HG02571 (cell line): ENCODE results near the gene MYLIP.

ENCODE experiments used
- ATAC-seq: cut with Tn5 transposase; IDR thresholded peaks from one replicate; pipeline ENCODE4 v1.9.1; 2021; ENCODE audit warnings: mild to moderate bottlenecking, moderate library complexity; ENCODE audit not compliant: unreplicated experiment

MYLIP gene

DNA sequence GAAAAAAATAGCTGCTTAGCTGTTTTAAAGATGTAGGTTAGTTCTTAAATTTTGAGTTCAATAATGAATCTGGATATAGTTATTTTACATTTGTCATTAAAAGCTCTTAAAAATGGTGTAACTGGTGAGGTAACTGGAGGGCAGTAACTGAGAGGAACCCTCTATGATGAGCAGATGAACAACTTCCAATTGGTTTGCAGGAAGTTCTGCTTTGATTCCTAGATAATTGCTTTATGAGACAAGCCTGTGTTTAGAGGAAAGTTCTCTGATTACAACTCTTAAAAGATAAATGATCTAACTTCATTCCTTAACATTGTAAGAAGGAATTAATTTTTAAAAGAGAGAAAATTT lies 8.5 kb downstream of the MYLIP start:
- ATAC-seq: no peak

DNA sequence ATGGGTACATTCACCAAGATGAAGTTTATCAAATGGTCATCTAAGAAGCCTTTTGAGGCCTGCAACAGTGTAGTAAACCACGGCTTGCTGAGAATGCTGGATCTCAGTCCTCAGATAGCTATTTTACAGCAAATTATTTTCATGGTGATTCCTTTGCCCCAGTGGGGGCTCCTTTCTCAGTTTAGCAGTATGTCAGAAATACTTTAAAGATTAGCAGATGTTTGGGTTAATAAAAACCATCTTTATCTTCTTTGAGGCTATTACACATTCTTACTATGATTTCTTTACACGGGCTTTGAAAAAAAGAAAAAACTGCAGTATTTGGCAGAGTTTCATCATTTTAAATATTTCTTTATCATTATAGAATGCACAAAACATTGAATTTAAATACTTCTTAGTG lies 10.7 kb downstream of the MYLIP start:
- ATAC-seq: no peak

DNA sequence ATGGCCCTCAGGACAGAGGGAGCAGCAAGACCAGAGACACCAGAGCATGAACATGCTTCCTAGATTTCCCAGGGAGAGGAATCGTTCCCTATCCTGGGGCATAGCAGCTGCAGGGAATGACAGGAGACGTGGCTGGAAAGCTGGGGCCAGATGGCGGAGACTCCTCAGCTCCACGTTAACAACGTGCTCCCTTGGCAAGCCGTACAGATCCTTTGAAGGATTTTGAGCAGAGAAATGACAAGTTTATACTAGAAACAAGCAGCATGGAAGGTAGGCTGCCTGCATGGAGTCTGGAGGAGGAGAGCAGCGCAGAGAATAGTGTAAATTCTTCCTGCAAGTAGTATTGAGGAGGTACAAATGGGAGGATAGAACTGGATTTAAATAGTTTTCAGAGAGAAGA lies 11.7 kb downstream of the MYLIP start:
- no peak for ATAC-seq

DNA sequence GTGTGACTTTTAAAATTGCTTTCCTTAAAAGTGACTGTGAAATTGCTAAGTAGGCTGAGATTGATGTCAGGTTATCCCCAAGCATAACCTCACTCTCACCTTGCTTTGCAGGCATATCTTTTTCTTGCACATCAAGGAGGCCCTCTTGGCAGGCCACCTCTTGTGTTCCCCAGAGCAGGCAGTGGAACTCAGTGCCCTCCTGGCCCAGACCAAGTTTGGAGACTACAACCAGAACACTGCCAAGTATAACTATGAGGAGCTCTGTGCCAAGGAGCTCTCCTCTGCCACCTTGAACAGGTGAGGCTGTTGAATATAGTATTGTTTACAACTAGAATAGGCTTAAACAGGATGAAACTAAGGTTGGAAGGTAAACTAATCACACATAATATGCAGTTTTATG lies 12.6 kb downstream of the MYLIP start:
- no peak for ATAC-seq

DNA sequence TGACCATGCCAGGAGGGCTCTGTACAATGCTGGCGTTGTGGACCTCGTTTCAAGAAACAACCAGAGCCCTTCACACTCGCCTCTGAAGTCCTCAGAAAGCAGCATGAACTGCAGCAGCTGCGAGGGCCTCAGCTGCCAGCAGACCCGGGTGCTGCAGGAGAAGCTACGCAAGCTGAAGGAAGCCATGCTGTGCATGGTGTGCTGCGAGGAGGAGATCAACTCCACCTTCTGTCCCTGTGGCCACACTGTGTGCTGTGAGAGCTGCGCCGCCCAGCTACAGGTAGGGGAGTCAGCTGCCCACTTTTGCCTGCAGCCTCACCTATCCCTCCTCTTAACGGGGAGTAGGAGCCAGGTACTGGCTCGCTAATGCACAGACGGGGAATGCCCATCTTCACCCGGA lies 16.2 kb downstream of the MYLIP start:
- ATAC-seq: no peak

DNA sequence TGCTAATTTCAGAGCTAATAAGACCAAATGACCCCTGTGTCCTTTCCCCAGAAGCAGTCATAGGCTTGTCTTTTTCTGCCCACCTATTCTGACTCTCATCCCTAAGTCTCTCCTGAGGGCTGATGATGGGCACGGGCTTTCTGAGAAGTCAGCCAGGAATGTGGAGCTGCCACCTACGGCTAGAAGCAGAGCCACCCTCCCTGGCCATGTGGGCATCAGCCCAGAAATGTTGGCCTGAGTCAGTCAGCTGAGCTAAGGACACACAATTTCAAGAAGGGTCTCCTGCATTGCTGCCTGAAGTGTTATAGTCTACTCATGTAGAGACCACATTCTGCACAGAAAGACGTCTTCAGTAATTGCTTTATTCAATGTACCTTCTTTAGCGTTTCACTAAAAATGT lies 17.1 kb downstream of the MYLIP start:
- ATAC-seq: no peak

DNA sequence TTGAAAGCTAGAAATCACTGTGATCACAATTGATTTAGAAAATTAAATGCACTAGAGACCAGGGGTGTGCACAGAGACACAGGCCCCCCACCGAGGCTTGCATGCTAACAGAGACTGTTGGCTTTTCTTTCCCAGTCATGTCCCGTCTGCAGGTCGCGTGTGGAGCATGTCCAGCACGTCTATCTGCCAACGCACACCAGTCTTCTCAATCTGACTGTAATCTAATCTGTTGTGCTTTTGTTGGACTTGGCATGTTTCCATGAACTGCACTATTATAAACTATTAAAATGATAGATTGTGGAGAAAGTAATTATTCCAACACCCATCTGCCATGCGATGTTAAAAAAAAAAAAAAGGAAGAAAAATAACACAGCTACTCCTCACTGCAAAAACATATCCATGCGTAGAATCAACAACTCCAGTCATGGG lies 17.7 kb downstream of the MYLIP start:
- no peak for ATAC-seq

DNA sequence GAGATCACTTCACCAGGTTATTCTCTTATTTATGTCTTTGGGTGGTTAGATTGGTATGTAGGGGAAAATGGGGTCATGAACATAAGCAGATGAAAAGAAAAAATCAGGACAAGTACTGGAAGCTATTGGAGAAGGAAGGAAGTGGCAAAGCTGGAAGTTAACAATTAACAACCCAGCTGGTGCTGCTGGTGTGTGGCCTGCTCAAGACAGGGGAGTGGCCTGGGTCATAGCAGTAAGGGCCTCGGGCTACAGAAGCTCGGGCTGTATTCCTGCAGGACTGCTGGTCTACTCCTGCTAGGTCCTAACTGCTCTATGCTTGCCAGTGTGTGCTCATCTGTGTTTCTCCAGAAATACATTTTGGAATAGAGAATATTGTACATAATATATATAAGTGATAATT lies 19.6 kb downstream of the MYLIP start:
- ATAC-seq: no peak

DNA sequence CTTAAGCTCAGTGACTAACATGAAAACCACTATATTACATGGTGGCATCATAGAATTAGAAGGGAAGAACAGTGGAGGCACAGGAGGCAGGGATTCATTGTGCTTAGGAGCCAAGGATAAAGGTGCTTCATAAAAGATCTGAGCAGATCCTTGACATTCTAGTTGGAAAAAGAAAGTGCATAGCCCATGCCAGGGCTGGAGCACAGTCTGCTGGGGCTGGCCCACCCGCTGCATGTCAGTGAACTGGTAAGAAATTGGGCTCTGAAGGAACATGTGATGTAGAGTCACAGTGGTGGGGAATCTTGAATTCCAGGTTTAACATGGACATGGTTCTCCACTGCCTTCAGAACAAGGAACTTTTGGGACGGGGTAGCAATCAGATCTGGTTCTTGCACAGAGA lies 20.4 kb downstream of the MYLIP start:
- no peak for ATAC-seq

DNA sequence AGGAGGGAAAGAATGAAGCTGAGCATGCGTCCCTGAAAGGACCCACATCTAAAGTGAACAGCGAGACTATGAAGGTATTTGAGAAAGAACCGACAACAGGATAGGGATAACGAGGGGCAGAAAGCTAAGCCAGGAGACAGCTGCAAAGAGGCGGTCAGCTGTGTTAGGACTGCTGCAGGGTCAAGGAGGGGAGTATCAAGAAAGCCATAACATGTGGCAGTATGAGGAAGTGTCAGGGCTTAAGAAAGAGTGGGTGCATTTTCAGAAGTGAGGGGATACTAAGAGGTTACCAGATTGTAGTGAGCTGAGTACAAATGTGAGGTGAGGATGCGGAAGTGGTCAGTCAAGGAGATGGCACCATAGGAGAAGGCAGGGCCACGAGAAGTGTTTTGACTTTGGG lies 21.2 kb downstream of the MYLIP start:
- ATAC-seq: no peak

DNA sequence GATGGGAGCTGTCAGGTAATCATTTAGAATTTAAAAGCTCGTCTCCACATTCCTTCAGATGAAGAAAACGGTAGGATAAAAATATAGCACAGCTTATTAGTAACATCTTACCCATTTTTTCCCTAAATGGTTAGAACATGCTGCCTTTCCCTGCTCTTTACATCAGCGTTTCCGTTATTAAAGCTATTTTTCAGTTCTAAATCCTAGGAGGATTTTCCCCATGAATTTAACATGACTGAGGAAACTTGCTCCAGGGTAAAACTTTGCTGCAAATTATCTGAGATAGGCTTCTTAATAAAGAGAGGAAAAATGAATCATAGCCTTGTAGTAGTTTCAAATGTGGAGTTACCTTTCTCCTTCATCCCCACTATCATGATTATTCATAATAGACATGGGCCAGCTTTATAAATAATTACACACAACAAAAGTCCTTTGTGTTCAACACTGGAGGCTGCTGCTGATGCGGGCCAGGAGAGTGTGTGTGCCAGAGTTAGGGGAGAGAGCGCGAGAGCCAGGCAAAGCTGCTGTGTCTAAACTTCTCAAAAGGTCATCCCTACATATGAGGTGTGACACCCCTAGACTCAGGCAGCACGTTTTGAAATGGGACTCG lies 24.4 kb downstream of the MYLIP start:
- ATAC-seq: no peak

DNA sequence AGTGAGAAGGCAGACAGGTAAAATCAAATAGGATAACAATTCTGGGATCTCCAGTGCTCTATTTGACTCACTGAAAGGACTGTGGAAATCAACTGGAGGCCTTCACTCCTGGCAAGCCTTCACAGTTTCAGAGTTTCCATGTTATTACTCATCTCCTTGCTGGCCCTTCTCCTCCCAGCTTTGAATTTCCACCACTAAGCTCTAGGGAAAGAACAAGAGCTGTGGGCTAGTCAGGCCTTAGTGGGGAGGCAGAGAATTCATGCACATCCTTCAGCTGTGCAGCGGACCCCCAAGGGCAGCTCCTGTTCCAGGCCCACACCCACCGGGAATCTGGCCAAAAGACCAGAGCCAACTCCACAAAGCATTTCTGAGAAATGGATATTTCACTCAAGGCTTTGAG lies 26.0 kb downstream of the MYLIP start:
- no peak for ATAC-seq

DNA sequence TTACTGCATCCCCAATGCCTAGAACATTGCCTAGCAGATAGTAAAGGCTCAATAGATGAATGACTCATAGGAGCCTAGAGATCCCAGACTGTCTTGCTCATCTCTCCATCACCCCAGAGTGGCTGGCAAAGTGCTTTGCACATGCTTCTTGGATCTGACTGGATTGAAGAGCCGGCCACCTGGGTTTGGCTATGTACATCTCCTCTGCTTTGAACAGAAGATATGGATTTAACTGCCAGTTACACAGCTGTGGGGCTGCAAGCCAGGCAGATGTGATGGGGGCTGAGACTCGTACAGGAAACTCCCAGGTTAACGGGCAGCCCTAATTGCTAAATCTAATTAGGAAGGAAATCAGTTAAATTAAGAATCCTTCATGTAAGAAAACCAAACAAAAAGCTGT lies 28.6 kb downstream of the MYLIP start:
- no peak for ATAC-seq

DNA sequence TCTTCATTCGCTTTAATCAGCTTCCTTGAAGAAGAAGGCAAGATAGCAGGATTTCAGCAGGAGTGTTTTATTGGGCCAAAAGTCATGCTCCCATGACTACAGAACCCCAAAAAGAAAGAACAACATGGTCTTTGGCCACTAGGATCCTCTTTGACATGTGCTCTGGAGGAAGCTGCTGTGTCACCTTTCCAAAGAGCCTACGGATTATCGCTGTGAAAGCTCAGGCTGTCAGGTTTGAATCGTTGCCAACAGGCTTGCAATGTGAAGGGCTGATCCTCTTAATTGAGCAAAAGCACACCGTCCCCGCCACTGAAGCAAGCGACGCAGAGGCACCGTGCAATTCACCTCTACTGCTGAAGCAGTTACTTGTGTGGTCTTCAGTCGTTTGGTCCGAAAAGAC lies 29.0 kb downstream of the MYLIP start:
- ATAC-seq: no peak

DNA sequence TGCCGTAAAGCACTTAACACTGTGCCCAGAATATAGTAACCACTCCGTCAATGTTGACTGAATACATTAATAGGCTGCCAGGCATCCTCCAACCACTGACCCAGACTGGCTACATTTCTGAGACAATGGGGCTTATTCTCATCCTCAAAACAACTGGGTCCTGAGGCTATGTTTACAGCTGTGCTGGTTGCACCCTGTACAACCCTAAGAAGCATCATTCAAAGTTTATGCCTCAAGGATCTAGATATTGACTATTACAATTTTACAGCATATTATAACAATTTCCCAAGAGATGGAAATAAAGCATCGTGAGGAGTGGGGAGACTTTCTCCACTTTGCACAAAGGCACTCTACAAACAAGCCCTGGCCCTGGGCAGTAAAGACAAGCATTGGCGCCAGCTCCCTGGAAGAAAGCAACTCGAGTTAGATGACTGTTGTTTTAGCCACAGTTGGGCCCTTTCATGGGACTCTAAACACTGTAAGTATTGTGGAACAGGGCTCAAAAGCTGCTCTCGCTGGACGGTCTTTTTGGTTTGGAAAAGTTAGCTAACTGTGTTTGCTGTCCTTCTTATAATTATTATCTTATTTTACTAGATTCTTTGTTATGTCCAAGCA lies 30.2 kb downstream of the MYLIP start:
- ATAC-seq: no peak

DNA sequence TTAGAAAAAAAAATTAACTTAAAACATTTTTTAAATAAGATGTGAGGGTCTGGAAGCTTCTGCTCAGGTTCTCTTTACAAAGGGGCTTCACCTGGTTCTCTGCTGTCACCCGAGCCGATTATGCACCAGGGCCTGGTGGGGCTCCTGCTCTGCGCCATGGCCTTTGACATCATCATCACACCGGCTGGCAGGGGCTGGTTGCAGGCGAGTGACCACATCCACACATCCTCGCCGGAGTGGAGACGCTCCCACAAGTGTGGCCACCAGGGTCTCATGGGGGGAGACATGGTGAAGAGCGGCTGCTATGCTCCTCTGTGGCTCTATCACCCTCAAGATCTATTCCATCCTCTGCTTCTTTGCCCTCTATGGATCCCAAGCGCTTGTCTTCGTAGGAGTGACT lies 31.9 kb downstream of the MYLIP start:
- no peak for ATAC-seq

DNA sequence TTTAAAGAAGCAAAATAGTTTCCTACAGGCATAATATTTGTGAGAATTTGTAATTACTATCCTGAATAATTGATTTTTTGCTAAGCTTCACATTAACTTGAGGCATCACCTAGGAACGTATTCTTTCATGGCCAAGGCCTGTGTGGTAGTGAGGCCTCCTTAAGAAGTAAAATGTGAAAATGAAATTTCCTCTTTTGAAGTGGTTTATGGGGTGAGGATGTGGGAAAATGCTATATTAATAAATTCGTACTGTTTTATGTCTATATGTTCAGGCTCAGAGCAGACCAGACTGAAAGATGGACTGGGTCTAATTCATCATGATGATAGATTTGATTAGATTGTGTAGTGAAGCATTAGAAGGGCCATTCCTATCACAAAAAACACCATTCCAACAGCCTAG lies 33.1 kb downstream of the MYLIP start:
- ATAC-seq: no peak

DNA sequence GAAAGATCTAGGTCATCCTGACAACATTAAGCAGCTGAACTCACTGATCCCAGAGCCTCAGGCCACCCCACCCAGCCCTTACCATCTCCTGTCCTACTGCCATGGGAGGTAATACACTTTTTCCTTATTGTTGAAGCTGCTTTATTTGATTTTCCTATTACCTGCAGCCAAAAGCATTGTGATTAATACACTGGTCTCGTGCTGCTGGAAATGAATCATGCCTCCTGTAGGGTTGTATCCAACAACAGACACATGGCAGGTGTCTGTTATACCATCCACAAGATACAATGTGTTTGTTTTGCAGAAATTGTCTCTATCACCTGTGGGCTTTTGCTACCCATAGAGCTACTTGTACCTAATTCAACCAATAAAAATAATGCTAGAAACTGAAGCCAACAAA lies 34.2 kb downstream of the MYLIP start:
- no peak for ATAC-seq

DNA sequence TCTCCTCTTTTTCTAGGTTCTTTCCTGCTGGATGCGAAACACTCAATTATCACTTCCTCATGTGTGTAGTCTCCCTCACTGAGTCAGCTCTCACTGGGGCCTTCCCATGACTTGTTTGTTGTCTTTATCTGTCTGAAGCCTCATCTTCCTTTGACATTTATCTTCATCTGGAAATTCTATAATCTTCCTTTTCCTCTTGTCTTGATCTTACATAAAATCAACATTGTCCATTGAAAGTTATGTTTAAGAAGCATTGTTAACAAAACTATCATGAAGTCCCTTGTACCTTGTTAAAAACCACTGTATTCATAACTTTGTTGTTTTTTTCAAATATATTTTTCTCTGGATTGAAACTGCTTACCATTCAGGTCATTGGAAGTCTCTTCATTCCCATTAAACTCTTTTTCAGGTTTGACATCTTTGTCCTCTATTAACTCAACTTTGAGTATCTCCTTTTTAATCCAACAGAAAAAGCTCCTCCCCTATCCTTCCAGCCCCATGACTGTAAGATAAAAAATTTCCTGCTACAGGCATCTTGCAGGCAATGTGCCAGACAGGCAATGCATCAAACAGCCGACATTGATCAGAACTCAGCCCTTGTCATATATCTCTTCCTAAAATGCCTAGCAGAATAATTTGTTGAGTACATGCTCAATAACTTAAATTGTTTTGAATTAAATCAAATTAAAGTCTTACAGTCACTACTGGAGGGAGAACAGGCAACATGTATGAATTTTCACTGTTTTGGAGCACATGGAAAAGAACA lies 34.8 kb downstream of the MYLIP start:
- no peak for ATAC-seq

DNA sequence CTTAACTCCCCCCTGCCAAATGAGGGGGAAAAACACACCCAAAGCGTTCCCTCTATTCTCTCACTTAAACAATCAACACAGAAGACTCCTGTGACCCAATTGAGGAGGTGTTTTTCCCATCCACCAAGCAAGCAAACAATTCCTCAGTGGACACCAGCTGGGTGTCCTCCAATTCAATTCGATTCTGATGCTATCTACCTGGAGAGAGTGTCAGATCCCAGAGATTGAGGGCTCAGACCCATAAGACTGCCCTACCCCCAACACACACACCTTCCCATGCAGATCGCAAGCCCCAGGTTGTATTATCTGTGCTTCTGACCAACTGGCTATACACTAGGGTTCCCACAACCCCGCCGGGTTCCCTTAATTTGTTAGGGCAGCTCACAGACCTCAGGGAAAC lies 36.8 kb downstream of the MYLIP start:
- ATAC-seq: no peak

DNA sequence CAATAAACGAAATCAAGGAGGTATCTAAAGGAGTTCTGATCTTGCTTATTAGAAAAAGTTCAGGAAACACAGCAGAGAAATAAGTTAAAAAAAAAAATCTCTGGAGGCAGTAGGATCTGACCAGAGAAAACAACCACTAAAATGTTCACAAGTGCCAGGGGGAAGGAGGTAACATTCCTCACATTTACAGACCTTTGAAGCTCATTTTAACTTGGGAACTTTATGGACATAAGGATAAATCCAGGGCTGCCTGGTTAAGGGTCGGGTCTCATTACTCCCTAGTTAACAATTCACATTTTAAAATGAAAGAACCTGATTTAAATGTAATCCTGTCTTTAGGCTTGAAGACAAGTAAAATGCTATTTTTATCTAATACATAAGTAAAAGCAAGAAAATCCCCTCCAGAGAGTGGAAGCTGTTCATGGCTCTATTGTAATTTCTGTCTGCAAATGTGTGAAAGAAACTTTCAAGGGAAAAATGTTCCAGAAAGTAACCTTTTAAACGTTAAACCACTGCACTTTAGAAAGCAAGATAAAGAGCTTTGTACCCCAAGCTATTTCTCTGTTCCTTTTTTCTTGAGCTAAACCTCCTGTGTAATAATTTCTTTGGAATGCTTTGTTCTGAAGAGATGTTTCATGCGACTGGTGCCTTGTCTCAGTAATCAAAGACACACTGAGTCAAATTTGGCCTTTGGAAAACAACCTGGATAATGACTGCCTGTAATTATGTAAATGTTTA lies 38.2 kb downstream of the MYLIP start:
- ATAC-seq: no peak

DNA sequence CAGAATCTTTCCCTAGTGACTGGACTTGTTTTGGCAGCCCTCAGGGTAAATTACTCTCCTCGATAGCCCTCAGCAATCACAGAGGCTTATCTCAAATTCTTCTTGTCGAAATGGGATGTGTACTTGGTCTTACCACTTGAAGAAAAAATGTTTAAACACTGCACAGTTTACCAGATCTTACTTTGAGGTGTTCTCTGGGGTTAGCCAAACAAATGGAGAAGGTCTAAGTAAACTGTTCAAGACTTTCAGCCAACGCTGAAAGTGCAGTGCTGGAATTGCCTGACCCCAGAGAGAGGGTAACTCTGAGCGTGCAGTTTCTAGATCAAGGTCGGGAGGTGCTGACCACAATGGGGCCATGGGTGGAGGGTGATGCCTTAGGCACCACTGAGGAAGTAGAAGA lies 39.2 kb downstream of the MYLIP start:
- no peak for ATAC-seq
